ENCODE data around the gene CCL25.

DNA sequence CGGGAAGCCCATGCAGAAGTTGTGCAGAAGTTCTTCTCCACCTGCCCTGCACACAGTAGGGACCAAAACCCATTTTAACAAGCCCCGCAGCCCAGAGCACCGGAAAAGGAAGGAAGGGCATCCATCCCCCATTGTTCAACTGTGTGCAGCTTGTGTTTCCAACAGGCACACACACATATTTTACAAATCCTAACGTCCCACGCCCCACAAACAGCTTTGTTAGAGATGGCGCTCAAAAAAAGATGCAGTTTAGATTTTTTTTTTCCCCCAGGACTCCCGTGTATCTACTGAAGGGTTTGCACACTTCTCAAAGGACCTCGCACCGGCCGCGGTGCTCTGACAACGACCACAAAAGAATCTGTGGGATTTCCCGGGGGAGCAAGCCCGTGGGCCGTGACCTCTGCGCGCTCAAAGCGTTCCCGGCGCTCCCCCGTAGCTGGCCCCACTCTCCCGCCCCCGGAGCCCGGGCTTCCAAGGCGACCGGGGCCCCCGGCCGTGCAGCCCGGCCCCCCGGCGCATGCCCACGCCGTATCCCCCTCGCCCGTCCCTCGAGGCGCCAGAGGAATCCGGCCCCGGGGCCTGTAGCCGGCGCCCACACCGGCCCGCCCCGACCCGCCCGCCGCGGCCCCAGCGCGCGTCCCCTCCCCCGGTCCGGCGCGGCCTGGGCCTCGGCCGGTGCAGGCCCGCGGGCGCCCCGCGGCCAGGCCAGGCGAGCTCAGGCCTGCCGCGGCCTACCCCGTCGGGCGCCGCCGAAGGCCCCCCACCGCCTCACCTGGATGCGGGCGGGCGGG lies 47.6 kb upstream of the CCL25 start:
- TF ChIP-seq POLR2AphosphoS5 (IDR thresholded peaks at IDR 0.05) = no peak
- TF ChIP-seq, protein P1, sequence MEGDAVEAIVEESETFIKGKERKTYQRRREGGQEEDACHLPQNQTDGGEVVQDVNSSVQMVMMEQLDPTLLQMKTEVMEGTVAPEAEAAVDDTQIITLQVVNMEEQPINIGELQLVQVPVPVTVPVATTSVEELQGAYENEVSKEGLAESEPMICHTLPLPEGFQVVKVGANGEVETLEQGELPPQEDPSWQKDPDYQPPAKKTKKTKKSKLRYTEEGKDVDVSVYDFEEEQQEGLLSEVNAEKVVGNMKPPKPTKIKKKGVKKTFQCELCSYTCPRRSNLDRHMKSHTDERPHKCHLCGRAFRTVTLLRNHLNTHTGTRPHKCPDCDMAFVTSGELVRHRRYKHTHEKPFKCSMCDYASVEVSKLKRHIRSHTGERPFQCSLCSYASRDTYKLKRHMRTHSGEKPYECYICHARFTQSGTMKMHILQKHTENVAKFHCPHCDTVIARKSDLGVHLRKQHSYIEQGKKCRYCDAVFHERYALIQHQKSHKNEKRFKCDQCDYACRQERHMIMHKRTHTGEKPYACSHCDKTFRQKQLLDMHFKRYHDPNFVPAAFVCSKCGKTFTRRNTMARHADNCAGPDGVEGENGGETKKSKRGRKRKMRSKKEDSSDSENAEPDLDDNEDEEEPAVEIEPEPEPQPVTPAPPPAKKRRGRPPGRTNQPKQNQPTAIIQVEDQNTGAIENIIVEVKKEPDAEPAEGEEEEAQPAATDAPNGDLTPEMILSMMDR (IDR thresholded peaks at IDR 0.05) = no peak

Data from suprapubic skin (tissue), 3 donors.